PFSK-1 (cell line): ENCODE results near the gene THSD4.

Source experiments
- POLR2AphosphoS5 ChIP-seq: IDR thresholded peaks from 2 replicates; pipeline ENCODE4 v1.6.1; 2012; ENCODE audit warnings: low read depth, mild to moderate bottlenecking, control low read depth, low read length, moderate library complexity
- REST ChIP-seq, 2 experiments: IDR thresholded peaks; 2 replicates each; pipeline versions ENCODE4 v1.6.1 to v1.8.0; 2011 to 2012; ENCODE audit warnings: low read depth in 2 of 2, low read length in 2 of 2, control low read depth in 1 of 2, inconsistent platforms in 1 of 2, mild to moderate bottlenecking in 1 of 2, moderate library complexity in 1 of 2; ENCODE audit not compliant: insufficient read depth in 1 of 2

- TF ChIP-seq REST (IDR thresholded peaks at IDR 0.05; ENCODE audit: insufficient read depth in 1 of 2, low read depth in 2 of 2, low read length in 2 of 2): no peak
- no peak for TF ChIP-seq POLR2AphosphoS5
These were observed 466.2 kb downstream of the THSD4 start for GRCh38 chr15:71581398-71581930.
